ENCODE results near the gene NTM.

Gene NTM

DNA sequence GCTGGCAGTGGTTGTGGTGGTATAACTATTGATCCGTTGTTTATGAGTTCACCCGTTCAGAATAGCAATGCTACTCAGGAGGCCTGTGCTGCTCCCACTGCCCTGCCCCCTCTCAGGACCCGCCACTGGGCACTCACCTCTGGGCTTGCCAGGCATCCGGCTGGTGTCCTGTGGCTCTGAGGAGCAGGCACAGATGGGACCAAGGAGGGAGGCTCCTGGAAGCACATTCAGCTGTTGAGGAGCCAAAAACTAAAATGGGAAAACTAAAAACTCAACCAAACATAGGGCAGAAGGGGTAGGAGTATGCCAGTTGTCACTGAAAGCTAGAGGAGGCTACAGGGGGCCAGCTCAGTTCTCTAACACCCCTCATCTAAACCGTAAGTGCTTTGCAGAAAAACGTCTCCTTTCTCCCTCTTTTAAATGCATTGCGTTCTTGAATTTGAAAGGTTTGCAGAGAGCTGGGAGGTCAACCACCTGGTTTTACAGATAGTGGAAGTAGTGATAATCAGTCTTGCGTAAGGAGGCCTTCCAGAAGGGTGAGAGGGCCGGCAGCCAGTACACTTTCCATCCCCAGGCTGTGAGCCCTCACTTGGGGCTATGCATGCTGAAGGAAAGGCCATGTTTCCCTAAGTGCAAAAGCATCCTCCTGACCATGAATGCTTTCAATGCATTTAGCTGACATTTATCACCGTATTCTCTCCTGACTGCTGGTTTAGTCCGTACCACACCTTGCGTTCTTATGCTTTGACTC lies 547.4 kb downstream of the NTM start:
- no peak for DNase-seq (ENCODE audit: low spot score)

DNA sequence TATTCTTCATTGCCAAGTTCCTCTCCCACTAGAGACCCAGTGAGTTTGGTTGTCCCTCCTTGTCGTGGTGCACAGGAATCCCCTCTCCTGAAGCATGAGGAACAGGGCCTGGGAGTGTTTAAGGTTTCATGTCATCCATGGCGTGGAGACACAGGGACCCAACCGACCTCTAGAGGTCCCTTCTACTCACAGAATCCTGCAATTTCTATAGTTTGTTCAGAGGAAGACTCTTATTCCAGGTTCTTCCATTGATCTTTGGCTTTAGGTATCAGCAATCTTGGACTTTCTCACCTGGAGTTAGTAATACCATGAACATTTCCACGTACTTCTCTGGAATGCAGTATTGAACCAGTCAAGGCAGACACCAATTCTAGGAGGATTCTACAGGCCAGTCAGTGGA lies 548.2 kb downstream of the NTM start:
- no peak for DNase-seq (ENCODE audit: low spot score)

DNA sequence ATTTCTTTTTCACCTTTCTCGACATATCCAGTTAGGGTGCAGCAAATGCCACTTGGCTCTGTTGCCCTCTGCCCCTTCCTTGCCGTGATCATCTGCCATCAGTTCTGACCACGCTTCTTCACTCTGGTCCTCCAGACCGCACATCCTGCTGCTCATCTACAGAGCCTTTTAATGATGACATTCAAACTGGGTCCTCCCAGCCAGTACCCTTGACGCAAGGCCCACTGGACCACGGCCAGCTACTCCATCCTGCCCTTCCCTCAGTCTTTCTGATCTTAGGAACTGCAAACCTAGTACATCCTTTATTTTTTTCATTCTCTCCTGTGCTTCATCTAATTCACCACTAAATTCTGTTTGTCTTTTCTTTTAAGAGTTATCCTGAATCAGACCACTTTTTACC lies 551.8 kb downstream of the NTM start:
- DNase-seq (ENCODE audit: low spot score): no peak

DNA sequence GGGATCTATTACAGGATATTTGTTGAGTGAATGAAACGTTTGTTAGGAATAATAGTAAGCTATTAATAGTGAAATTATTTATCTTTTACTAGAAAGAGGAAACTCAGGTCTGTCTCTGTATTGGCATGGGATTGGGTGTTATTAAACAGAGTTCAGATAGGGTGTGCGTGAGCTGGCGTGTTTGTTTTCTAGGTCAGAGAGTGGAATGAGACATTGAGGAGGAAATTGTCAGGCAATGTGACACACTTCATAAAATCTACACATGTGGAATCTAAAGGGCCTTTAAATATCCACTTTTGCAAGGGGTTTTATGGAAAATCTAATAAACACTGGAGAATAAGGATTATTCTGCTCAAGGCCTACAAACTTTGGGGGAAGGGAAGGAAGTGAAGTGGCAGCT lies 552.9 kb downstream of the NTM start:
- DNase-seq (ENCODE audit: low spot score): no peak

DNA sequence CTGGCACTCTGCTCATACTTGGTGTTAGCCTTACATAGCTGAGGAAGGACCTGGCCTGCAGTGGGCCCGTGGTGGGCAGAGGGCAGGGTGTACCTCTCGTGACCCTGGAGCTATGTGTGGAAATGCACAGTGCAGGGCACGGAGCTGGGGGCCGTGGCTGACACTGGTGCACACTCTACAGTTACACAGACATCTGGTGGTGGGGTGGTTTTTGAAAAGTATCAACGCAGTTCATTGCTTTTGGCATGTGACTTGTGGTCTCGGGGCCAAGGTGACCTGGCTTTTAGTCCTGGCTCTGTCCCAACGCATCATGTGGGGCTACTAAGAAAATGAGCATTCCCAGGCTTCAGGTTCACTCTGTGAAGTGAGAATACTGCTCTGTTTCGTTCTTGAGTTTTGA lies 553.6 kb downstream of the NTM start:
- DNase-seq (ENCODE audit: low spot score): no peak

DNA sequence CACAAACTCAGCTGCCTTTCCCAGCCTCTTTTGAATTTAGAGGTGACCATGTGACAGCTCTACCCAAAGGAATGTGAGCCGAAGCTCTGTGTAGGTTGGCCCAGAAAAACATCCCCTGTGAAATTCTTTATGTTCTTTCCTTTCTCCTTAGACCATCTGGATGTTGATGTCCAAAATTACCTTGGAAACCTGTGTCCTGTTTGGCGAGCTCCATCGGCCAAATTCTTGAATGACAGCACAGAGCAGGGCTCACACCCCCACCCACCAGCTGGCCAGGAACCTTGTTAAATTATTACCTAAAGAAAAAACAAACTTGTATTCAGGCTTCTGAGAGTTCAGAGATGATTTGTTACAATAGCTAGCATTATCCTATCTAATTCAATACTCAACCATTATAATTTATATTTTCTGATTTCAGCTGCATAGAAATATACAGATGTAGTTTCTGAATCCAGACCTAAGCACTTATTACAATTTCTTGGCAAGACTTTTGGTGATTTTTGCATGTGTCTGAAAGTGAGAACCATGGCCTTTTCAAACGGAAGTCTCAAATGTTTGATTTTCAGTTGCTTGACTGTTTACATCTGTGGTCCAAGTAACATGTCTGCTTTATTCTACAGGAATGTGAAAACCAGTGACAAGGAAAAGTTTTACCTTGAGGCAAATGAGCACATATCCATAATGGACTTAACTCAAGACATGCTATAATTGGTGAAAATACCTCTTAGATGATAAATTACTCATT lies 554.2 kb downstream of the NTM start:
- DNase-seq (ENCODE audit: low spot score): no peak

DNA sequence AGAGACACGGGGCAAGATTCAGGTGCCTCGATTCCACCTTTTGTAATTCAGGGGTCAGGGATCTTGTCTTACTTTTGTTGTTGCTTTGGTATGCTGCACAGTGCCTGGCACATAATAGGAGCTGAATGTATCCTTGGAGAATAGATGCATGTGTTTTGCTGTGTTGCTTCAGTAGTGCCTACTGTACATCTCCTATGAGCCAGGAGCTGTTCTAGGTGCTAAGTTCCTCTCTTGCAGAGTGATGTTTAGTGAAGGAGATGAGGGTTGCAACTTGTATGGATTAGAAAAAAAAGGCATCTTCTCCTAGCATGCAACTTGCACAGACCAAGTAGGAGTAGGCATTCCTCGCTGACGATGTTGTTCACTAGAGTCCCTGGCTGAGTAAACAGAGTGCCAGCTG lies 555.4 kb downstream of the NTM start:
- no peak for DNase-seq (ENCODE audit: low spot score)

DNA sequence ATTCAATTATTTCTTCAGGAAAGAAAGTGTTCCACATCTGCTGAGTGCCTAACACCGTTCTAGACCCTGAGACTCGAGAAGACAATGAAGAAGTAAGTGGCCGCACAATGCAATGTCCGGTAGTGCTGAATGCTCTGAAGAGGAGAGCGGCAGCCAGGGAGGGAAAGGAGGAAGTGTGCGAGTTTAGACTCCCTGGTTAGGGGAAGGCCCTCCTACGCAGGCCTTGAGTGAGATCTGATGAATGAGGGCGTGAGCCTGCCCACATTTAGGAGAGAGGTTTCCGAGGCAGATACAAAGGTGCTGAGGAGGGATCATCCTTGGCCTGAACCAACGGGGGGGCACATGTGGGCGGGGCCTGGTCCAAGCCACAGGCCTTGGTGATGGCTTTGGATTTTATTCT lies 558.6 kb downstream of the NTM start:
- DNase-seq (ENCODE audit: low spot score): no peak

DNA sequence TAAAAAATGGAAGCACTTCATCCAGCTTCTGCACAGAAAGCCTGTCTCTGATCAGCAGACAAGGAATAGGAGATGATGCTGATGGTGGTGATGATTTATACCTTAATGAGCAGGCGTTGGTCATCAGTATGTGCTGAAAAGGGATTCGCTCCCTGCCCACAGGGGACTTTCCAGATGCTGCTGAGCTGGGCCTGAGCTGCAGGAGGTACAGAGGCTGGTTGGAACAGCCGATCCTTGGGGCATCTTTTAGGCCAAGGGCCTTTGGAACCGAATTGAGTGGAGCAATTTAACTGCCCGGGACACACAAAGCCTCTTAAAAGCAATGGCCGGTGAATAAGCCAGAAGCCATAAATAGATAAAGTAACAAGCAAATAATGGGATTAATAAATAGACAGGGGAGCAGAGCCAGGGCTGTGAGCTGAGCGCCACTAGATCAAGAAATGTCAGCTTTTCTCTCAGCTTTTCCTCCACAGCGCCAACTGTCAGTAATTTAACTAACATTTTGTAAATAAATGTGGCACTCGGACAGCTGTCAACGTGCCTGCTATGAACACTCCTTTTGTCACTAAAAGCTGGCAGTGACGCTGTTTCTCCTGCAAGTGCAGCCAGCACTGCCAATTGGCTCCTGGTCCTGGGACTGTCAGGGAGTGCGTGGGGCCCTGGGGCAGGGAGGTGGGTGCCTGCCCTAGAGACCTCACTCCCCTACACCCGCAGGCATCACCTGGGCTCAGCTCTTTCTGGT lies 562.3 kb downstream of the NTM start:
- DNase-seq (ENCODE audit: low spot score): no peak

DNA sequence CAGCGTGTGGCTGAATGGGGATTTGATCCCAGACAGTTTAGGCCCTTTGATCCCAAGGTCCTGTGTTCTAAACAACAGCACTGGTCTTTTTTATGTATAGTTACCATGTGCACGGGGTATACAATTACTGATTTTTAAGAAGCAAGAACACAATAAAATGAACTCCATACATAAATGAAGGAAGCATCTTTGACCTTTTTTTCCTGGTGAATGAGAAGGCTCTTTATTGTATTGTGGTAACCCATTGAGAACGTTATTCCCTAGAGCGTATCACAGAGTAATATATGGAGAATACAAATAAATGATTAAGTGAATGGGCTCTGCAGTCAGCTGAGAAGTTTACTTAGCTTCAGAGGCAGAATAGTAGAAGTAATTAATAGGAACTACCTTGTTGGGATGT lies 563.6 kb downstream of the NTM start:
- no peak for DNase-seq (ENCODE audit: low spot score)

DNA sequence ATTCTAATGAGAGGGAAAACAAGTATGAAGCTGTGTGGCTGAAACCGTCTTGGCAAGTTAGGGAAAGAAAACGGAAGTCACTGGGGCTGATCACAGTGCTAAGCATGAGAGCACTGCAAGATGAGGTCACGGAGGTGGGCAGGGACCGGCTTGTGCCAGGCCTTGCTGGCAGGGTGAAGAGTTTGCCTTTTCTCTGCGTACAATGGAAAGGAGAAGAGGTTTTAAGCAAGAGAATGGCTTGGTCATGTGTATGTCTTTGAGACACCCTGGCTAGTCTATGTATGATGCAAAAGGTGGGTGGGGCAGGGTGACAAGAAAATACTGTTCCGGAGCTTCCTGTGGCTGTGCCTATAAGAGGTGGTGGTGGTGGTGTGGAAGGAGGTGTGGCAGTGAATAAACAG lies 567.9 kb downstream of the NTM start:
- DNase-seq (ENCODE audit: low spot score): peak; percentile 6

DNA sequence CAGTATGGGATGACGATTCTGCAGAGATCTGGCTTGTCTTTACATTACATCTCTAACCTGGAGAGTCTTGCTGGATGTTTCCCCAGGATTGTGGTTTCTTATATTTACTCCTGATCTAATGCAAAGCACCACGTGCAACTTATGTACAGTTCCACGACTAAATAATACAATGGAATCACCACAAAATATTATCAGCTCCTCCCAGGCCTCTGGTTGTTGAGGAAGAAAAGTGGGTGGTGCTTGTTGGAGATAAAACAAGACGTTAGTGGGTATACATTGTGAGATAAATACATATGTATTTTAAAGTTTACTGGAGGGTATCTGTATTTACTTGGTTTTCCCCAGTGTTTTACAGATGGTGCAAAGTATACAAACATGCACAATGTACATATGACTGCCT lies 569.7 kb downstream of the NTM start:
- no peak for DNase-seq (ENCODE audit: low spot score)

DNA sequence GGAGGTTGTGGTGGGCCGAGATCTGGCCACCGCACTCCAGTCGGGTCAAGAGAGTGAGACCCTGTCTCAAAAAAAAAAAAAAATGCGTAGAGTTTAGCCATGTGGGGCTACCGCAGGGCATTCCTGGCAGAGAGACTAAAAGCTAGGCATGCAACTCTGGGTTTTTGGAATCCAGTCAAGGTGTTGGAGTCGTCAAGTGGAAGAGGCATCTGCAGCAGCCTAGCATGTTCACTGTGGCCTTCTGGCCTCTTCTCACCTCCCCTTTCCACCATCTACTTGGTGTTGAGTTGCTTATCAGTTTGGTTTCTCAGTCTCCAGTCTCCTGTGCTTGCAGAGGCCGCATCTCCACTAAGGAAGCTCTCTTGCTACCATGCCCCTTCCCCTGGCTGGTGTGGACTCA lies 572.5 kb downstream of the NTM start:
- DNase-seq (ENCODE audit: low spot score): no peak

DNA sequence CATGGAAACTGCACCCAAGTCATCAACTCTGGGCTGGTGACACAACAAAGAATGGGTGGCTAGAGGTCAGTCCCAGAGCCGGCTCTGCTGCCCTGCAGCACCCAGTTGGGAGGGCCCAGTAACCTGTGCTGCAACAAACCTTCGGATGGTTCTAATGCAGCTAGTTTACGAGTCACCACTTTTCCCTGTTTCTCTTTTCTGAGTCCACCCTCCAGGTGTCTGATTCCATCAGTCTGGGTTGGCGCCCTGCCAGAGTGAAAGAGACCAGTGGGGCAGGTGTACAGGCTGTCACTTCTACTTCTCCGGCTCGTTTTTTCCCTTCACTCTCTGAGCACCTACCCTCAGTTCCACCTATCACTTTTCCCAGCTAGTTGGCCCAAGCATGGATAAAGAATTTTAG lies 572.9 kb downstream of the NTM start:
- no peak for DNase-seq (ENCODE audit: low spot score)

DNA sequence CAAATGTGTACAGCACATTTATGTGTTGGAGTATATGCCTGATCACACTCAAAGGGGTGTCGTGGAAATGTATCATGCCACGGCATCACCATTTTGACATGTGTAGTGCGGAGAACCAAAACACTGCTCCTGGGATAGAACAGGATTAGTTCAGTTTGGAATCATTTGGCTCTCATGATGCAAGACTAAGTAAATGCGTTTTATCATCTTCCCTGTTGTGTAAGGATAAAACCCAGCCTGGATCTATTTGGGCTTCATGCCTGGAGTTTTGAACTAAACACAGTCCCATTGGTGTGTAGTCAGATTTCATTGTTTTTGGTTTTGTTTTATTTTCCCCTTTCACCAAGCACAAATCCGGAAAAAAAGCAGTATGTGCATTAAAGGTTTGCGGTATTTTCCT lies 574.3 kb downstream of the NTM start:
- DNase-seq (ENCODE audit: low spot score): no peak

DNA sequence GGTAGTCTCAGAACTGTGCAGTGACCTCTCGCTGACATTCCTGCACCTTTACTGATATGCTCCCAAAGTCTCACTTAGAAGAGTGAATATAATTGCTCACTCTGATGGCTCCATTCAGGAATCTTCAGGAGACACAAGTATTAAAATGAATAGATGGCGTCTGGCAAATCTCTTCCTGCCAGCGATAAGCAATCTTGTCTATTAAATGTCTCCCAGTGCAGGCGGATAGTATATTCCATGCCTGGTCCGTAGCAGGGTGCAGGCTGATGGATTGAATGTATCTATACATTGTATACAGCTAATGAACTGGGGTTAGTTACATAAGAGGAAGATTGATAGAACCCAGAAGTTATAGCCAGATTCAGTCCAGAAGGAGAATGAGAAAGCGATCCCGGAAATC lies 575.3 kb downstream of the NTM start:
- DNase-seq (ENCODE audit: low spot score): no peak

DNA sequence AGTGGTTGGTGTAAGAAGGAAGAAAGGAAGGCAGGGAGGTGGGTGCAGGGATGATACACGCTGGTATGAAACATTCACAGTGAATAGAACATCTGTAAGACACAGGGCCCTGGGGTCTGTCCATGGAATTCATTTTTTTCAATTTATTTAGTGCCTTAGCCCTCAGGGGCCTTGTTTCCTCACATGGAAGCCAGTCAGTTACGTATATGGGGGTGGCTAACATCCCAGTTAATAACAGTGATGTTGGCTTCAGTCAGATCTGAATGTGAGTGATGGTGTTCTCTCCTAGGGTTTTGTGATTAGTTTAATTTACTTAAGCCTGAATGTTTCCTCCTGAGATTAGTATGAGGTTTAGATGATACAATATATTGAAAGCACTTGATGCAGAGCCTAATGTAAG lies 577.1 kb downstream of the NTM start:
- DNase-seq (ENCODE audit: low spot score): no peak

DNA sequence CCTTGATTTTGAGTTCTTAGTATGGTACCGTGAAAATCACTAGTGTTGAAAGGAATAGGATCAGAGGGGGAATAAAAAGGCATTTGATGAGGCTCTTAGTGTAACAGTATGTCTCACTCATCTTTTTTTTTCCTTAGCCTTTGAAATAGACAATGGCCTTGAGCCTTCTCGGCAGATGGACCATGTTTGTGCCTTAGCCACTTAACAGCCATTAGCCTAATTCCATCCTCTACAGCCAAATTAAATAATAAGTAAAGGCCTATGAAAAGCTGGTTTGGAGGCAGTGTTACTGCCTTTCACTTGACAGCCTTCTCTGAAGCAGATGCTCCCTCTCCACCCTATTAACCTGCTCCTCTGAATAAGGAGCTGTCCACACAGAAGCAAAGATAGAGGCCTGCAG lies 580.7 kb downstream of the NTM start:
- no peak for DNase-seq (ENCODE audit: low spot score)

DNA sequence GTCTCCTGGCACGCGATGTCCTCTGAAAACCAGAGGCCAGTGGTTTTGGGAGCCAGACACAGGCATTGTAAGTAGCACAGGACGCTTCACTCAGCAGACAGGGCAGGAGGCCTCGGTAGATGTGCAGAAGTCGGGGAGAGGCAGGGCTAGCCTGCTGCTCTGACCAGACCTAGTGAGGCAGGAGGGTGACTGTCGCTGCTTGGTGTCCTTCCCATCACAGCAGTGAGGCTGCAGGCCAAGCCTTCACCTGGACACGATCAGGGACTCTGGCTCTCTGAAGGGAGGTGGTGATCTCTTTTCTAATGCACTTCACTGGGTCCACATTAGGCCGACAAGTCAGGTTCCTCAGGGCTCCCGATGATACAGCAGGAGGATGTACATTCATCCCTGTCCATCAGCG lies 583.7 kb downstream of the NTM start:
- no peak for DNase-seq (ENCODE audit: low spot score)

DNA sequence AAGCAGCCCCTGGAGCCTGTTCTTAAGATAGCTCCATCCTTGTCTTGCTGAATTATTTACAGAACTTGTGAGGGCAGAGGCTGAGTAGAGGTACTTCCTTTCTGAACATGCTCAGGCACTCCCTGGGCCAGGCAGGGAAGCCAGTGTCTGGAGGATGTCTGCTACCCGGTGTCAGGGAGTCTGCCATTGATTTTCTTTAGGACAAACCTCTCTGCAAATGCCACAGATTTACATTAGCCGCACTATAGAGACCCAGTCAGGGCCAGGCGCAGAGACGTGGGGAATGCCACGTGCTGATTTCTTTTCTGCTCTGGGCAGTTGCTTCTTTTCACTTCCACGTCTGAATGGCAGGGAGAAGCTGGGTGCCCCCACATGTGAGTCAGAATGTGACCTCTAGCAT lies 585.5 kb downstream of the NTM start:
- DNase-seq (ENCODE audit: low spot score): no peak

DNA sequence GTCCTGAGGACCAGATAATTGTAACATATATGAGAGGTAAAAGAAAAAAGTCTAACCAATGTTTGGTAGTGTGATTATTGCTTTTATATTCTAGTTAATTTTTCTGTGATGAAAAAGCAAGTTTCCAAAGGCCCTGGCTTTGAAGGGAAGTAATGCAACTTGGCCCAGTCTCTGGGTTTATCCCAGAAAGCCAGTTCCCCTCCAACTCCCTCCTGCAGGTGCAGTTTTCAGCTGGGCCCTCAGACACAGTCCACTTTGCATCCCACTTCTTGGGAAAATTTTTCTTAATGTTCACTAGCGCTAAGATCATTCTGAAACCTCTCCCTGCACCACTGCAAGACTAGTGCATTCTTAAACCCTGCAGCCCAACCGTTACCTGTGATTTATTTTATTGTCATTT lies 586.8 kb downstream of the NTM start:
- DNase-seq (ENCODE audit: low spot score): no peak

DNA sequence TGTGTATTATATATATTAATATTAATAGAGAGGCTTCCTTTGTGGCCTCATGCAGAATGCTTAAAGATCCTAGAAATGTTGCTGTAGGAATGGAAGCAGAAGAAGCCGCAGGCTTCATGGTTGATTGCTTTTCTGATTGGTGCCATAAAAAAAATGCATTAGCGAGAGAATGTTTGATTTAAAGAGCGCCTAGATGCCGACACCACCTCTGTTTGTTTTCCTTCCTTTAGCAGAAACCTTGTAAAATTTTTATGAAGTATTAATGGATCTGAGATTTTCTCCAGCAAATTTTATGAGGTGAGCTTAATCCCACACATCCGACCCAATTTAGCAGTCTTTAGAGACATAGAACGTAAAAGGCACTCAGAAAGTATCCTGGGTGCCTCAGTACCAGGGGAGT lies 587.5 kb downstream of the NTM start:
- no peak for DNase-seq (ENCODE audit: low spot score)

DNA sequence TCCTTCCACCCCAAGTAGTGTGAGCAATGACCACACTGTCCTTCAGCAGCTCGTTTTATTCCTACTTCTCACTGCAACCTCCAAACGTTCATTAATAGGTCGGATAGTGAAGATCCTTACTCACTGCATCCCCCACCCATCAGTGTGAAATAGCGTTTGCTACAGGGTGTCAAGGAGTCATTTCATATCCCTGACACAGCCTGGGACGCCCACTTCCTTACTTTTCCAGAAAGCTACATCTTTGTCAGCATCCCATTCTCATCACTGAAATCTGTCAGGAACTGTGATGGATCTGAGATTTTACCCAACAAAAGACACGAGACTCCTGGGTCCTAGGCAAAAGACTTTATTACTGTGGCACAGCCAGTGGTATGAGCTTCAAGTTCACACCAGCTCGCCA lies 592.4 kb downstream of the NTM start:
- DNase-seq (ENCODE audit: low spot score): no peak
